Activated CD4-positive, alpha-beta T cell treated with anti-CD3 and anti-CD28 coated beads, Interleukin-2, Interleukin-4, amounts not matched to agents 100 ng/mL and 50 ng/mL, durations not matched to agents 16 hours and 8 hours (primary cell): ENCODE measurements around the gene DNAL1.
A peak's percentile ranks its signal among the peaks of the same experiment; 100 is the strongest.

Source experiments
- DNase-seq: peaks from one replicate; pipeline ENCODE4 v3.0.0-alpha.2; 2020; ENCODE audit warnings: low spot score

DNAL1 gene

DNA sequence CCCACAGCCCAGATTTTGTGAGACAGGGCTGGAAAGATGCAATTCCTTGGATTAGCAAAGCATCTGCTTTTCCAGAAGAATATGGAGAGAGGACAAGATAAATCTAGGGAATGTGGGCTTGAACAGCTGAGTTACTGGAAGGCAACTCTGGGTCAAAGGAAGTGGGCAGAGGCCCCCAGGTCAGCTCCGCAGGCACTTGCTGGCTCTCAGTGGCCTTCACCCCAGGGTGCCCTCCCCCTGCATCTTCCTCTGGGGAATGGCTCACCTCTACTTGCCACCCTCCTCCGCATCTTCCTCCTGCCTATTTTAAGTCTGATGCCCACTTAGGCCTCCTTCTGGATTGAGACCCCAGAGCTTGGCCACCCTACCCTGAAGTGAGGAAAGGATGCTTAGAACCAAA, 79.9 kb downstream of the DNAL1 start:
- no peak for DNase-seq

DNA sequence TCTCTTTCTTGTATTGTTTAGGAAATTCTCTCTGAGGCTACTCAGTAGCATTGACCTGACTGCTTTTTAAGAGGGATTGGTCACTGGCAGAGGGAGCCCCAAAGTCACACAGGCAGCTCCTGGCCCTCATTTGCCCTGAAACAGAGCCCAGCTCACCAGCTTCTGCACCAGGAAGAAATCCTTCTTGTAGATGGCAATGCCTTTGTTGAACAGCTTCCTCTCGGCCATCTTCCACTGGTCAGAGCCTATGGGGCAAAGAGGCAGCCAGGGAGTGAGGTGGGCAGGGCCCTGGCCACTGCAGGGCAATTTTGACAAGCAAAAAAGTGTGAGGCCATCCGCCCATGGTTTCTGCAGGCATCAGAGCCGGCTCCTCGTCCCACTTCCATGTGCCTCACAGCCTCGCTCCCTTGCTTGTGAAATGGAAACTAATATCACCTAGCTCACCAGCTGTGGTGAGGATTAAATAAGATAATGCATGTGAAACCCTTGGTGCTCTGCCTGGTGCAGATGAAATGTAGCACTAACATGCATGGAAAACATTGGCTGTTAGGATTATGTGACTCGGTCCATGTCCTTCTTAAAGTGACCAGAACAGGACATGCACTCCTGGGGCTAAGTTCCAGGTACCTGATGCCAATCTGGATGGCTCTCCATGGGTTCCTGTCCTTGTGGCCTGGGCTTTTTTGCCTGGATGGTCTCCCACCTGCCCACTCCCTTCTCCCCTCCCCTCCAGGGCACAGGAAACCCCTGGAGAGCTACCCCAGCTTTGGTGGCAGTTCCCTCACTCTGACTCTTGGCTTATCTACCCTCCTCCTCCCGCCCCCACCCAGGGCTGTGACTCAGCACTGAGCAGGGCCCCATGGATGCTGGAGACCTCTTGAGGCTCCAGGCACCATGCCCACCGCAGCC, 80.6 kb downstream of the DNAL1 start:
- no peak for DNase-seq

DNA sequence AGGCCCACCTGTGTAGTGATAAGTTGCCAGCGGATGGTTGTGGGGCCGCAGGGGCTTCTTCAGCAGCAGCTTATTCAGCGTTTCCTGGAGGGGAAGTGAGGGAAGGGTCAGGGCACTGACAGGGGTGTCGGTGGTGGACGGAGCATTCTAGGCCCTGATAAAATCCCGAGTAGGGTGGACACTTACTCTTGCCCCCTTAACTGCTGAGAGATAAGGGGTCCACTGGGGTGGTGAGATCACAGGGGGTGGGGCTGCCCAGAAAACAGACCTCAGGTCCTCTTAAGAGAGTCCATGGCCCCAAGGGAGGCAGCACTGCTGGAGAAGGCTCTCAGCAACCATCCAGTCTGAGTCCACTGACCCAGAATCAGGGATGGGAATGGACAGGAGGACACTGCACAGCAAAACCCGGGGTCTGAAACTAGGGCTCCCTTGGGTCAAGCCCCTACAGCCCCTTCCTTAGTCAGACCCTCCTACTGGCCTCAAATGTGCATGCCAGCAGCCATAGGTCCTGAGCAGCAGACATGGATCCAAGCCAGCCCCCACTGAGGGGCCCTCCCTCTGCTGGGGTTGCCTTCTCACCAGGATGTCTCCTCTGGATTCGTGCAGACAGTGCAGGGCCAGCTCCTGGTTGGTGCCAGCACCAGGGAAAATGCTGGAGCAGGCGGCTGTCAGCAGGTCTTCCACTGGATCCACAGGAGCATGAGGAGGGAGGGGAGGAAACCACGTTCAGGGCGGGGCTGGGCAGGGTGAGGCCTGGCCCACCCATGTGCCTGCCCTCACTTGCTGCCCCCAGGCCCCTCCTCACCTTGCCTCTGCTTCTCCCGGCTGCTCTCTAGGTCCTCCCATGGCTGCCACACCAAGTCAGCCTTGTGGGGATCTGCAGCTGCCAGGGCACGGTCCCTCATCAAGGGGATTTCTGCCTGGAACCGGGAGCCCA, 81.5 kb downstream of the DNAL1 start:
- no peak for DNase-seq

DNA sequence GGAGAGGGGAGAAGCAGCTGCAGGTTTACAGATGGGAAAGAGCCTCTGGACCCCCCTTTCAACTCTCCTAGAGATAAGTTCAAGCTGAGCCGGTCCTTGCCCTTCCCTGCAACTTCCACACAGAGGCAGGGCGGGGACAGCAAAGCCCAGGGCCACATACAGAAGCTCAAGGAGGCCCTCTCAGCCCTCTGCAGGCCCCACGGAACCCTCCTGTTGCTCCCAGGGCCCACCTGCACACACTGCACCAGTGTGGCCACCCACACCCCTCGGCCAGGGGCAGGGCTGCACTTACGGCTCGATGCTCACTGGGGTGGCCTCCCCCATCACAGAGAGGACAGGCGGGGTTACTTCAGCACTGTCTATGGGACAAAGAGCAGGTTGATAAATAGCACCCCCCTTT, 82.4 kb downstream of the DNAL1 start:
- no peak for DNase-seq

DNA sequence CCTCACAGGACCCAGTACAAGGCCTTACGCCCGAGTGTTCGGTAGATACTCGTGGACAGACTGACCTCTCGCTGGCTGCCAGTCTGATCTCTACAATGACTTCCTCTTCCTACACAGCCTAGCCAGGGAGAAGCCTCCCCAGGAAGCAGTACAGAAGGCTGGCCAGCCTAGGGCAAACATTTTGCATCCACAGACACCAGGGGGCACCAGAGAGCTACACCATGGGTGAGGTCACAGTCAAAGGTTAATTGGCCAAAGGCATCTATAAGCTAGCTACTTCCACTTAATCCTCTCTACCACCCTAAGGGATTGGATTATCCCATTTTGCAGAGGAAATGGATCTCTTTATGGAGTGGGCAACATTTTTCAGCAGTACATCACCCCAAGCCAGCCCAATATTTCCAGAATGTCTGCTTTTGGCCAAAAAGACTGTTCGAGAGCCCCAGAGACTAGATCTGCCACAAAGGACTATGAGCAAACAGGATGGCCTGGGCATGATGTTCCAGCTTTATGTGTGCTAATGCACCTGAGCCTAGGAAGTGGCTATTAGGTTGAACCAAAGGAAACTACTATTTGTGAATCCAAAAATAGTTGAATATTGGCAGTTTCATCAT, 84.0 kb downstream of the DNAL1 start:
- DNase-seq, result peak; percentile 90

DNA sequence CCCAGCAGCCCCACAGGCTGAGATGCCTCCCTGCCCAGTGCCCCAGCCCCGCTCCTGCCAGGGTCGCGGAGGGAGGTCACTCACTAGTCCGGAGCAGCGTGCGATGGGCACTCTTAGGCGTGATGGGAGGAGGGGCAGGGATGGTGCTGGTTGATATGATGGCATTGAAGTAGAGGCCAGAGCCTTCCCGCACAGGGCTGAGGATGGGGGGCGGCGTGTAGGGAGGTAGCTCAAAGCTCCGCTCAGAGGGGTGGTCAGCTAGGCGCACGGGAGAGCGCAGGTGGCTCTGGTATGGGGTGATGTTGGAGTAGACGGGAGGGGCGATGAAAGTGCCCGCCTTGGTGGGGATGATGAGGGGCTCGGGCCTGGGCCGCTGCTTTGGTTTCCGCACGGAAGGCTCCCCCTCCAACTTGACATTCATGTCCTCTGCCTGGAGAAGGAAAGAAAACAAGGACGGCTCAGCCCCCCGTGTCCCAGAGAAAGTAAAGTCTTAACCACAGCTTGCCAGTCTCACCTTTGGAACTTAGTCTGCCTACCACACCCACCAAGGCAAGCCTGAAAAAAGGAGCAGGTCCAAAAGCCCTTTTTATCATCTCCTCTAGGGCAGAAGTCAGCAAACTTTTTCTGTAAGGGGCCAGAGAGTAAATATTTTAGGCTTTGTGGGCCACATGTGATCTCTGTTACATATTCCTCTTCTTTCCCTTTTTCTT, 84.9 kb downstream of the DNAL1 start:
- DNase-seq, result no peak

DNA sequence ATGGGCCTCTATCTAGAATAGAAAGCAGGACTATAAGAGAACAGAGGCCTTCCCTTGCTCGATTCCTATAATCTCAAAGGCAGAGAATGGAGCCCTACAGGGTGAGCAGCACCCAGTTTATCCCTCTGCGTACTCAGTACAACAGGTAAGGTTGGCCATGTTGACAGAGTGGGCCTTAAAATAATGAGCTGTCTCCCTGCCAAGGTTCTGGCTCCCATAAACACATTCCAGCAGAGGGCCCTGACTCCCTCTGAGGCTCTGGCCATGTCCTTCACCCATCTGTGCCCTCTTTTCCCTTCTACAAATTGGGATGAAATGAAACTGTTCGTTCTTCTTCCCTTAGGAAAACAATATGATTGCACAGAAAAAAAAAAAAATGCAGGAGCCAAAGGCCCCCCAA, 86.3 kb downstream of the DNAL1 start:
- no peak for DNase-seq

DNA sequence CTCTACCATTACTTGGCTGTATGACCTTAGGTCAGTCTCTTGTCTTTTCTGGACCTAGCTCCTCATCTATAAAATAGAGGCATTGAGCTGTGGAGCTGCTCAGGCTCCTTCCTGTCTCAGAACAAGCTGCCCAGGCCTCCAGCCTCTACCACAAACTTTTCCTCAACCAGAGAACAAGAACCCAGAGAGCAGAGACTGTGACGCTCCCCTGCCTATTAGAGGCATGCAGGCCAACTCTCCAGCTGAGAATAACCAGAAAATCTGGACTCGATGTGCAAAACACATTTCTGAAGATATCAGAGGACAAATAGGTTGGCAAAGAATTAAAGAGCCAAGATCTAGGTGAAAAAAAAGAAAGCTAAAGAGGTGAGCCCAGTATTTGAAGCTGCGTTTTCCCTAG, 87.2 kb downstream of the DNAL1 start:
- no peak for DNase-seq

DNA sequence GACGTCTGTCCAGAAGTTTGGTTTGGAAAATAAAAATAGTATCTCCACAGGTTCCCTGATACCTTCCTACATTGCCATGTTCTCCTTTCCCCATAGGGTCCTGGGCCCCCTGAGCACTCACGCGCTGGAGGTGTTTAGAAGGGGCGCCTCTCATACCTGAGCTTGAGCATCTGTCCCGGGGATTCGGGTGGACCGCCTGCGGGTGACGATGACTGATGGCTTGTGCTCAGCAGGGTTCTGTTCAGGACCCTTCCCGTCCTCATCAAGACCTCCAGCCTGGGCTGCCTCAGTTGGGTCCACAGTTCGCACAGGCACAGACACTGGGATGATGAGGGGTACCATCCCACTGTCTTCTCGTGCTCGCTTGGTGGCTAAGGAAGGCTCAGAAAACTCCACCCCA, 92.1 kb downstream of the DNAL1 start:
- DNase-seq, result no peak

DNA sequence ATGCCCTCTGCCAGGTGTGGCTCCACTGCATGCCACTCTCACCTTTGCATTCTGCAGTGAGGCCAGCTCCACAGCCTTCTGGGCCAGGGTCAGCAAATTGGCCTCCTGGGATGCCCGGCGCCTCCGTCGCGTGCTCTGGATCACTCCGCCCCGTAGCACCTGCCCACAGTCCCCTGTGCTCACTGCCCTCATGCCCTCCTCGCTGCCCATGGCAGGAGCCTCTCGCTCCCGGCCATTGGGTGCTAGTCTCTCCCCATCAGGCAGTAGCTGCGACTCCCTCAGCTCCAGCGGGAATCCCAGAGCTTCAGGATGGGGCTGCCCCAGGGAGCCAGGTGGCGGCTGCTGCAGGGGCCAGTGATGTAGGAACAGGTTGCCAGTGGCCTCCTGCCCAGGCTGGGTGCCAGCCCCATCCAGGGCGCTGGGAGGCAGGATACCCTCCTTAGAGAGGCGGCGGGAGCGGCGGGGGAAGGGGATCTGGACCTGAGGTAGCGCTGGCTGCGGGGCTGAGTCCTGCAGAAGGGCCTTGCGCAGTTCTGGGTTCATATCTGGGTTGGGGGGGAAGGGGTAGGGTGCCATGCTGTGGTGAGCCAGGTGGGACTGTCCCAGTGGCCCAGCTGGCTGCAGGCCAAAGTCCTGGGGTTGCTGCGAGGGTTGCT, 93.9 kb downstream of the DNAL1 start:
- no peak for DNase-seq

DNA sequence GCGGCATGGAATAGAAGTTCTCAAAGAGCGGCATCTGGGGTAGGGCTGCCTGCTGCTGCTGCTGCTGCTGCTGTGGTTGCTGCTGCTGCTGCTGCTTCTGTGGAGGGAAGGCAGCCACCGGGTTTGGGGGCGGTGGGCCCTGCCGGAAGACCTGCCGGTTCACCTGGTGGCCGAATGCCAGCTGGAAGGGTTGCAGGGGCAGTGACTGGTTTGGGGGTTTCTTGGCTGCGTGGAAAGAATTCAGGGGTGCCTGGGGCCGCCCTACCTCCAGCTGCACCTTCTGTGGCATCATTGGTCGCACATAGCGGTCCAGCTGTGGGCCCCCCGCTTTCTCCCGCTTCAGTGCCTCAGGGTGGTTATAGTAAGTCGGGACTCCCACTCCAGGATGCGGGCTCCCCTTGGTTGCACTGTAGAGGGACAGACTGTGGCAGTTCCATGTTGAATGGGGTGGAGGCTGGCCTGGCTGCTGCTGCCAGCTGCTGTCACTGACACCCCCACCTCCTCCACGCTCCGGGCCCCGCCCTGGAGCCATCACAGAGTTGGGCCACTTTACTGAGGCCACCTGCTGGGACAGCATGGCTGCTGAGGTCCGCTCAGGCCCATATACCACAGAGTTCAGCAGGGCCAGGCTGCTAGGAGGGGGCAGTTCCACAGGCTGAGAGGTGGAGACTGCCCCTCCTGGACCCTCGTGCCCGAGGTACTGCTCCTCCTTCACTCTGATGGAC, 94.5 kb downstream of the DNAL1 start:
- DNase-seq, result no peak

DNA sequence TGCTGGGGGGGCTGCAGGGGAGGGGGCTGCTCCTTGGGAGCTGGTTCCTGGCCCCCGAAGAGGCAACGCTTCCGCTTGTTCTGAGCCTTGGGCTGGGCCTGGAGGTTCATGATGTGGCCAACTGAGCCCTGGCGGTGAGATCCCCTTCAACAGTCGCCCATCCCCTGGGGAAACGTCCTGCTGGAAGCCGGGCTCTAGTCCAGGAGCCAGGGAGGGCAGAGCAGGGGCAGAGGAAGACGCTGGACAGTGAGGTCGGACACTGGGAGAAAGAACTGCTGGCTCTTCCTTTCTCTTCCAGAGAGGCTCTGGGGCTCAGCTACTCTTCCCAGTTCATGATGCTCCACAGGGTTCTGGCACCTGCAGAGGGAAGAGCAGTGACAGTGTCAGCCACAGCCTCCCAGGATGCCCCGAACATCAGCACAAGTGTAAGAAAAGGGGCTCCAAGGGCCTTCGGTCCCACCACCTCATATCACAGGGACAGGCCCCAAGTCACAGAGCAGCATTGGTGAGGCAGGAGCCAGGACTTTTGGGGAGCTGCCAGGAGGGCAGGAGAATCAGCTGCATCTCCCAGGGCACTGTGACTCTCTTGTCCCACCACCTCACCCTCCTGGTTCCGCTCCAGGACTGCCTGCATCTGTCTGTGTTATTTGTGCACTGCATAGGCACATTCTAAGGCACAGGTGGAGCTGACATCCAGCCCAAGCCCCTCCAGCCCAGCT, 95.3 kb downstream of the DNAL1 start:
- no peak for DNase-seq

DNA sequence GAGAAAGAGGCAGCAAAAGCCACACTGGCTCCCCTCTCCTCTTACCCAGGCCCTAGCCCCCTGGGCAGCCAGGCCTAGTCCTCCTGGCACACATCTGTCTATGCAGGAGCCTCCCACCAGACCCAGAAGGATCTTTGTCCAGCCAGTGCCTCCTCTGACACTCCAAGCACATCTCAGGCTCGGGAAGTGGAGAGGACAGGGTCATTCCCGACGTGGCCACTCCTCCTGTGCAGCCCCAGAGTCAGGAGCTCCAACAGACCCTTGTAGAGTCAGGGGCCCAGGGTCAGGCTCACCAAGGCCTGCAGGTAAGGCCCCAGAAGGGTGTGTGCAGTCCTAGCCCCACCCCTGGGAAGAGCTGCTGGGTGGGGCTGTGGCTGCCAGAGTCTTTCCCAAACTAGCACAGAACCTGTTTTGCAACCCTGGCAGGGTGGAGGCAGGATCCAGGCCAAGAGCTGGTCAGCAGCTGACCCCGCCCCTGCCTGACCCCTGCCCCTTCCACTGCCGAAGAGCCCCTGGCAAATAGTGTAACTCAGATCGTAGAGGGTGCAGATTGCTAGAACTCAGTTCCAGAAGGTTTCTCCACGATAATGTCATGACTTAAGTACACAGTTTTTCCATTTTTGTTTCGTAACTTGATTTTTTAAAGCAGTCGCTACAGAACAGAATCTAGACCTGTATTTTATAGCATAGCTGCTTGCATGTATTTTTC, 96.0 kb downstream of the DNAL1 start:
- no peak for DNase-seq

DNA sequence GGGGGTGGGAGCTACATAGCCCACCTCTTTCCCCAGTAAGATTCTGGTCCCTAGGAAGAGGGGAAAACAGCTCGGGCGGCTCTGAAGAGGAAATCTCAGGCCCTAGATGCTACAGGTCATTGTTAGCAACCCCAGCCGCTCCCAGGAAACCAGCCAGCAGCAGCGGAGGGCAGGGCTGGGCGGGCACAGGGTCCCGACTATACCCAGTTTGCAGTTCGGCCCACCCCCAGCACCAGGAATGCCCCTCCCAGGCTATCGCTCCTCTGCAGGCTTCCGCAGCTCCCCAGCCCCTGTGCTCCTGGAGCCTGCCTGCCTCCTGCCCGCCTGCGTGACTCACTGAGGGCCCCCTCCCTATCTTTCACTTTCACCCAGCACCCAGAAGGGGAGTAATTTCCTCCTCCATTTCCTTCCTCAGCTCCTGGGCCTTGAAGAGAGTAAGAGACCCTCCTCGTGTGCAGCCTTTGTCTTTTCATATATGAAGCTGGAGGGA, 96.6 kb downstream of the DNAL1 start:
- peak; percentile 88 for DNase-seq

DNA sequence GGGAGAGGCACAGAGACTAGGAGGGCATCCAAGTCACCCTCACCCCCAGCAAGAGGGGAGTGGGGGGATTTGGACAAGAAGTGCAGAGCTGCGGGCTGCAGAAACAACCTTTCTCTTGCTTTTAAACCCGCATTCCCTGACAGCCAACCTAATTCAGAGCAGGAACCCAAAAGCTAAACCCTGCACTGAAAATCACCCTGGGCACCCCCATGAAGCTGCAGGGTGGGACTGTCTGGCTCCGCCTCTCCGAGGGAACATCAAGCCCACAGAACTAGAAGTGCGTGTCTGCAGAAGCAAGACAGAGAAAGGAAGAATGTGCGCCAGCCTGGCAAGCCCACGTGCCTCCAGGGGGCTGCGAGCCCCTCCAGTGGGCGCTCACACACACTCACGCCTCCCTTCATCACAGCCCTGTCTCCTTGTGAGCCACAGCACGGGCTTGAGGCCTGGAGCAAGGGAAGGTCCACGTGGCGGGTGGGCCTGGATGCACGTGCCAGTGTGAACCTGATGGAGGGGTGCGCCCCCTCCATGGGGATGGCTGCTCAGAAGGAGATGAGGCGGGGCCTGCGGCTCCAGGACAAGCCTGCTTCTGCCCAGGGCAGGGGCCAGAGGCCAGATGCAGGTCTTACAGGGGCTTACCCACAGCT, 97.2 kb downstream of the DNAL1 start:
- peak; percentile 64 for DNase-seq

DNA sequence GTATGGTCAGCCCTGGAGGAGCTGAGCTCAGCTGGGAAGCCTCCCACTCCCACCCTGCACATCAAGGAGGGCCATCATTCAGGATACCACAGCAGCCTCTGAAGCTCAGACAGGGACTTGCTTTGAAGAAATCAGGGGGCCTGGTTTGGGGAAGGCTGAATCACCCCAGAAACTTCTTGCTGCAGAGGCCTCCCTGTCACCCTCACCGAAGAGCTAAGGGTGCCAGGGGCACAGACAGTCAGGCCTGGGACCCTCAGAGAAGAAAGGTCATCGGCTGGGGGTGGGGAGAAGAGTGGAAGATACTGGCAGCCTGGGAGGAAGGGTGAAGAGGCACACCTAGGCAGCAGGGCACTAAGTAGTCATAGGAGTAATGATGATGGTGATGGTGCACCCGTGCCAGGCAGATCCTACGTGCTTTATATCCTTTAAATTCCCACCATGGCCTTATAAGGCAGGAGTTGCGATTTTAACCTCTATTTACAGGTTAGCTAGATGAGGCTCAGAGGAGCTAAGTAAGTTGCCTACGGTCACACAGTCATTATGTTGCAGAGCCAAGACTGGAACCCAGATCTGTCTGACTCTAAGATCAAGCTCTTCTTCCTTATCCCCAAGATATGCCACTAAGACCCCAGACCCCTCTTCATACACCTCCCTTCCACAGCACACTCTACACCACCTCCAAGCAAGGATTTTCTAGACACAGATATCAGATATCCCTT, 97.9 kb downstream of the DNAL1 start:
- DNase-seq, result no peak

DNA sequence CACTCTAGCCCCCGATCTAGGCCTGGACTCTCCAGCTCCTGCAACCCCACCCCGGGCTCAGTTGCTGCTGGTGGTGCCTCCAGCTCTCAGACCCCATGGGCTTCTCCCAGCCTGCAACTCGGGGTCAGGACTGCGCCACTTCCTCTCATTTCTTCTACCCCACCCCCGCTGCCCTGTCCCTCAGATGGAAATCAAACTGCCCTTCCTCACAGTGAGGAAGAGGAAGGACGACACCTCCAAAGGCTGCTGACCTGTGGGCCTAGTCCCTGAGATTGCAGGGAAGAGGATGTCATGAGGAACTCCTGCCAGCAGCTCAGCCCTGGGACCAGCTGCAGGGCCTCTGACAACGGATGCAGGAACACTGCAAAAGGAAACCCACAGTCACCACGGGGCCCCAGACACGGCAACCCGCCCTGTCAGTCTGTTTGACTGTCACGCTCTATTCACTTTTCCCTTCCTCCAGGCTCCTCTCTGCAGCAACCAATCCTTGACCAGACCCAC, 98.7 kb downstream of the DNAL1 start:
- DNase-seq, result peak; percentile 81
